IMR-90 (cell line): ENCODE measurements around the gene PLAAT2. TPM values are rescaled to one million over a fixed set of nuclear protein-coding genes. Genes with fewer than 3 reads are reported as not detected.

Source experiments
- ATAC-seq: fragments of 200-7000 bp; cut with Tn5 transposase; 2 replicates; pipeline ENCODE4 v1.9.1; 2020; ENCODE audit warnings: low read depth, mild to moderate bottlenecking, moderate library complexity
- BruUV-seq: library from RNA; stranded (reverse); fragments of 400-500 nt; replicated peaks from 2 replicates; lab custom pipeline; 2021; lab: Mats Ljungman, UMichigan
- CTCF ChIA-PET: fragments of 300-600 bp; formaldehyde crosslinking; extraction: SDS; loops from one replicate; lab custom pipeline; 2021; ENCODE audit warnings: antibody characterized with exemption; lab: Yijun Ruan, JAX
- POLR2A ChIA-PET: fragments of 300-600 bp; sonication (Branson Sonifier 250); formaldehyde crosslinking; loops from one replicate; lab custom pipeline; 2022; ENCODE audit warnings: antibody characterized with exemption; ENCODE audit not compliant: unreplicated experiment; lab: Charles Lee
- DNase-seq: peaks from one replicate; pipeline ENCODE4 v3.0.0; 2013
- H2AFZ ChIP-seq: replicated peaks from 2 replicates; pipeline ENCODE3; 2013; ENCODE audit warnings: low read length, mild to moderate bottlenecking; ENCODE audit not compliant: poor library complexity
- H2AK5ac ChIP-seq: 2 replicates; pipeline ENCODE4 v1.6.1; 2013; ENCODE audit warnings: low read depth, low read length, inconsistent platforms
- H2AK9ac ChIP-seq: replicated peaks from 2 replicates; pipeline ENCODE3; 2013; ENCODE audit warnings: mild to moderate bottlenecking, low read depth, low read length, moderate library complexity; ENCODE audit not compliant: poor library complexity
- H2BK120ac ChIP-seq: 2 replicates; pipeline ENCODE4 v1.6.1; 2013; ENCODE audit warnings: low read depth, low read length, inconsistent platforms
- H2BK15ac ChIP-seq: 3 replicates; pipeline ENCODE4 v1.6.1; 2013; ENCODE audit warnings: low read depth, low read length, inconsistent platforms
- H2BK20ac ChIP-seq: 2 replicates; pipeline ENCODE4 v1.6.1; 2013; ENCODE audit warnings: low read depth, mild to moderate bottlenecking, inconsistent platforms, low read length, moderate library complexity
- H2BK5ac ChIP-seq: 2 replicates; pipeline ENCODE4 v1.6.1; 2013; ENCODE audit warnings: mild to moderate bottlenecking, low read depth, low read length, inconsistent platforms; ENCODE audit not compliant: poor library complexity, severe bottlenecking
- H3K14ac ChIP-seq: replicated peaks from 2 replicates; pipeline ENCODE4 v1.6.1; 2013; ENCODE audit warnings: low read depth, low read length, inconsistent platforms
- H3K18ac ChIP-seq: 2 replicates; pipeline ENCODE4 v1.6.1; 2013; ENCODE audit warnings: low read depth, low read length, control low read depth
- H3K23ac ChIP-seq: 2 replicates; pipeline ENCODE4 v1.6.1; 2013; ENCODE audit warnings: low read depth, low read length, inconsistent platforms
- H3K27ac ChIP-seq: 2 replicates; pipeline ENCODE4 v1.5.1; 2013; ENCODE audit warnings: mild to moderate bottlenecking, control low read depth, low read length; ENCODE audit not compliant: insufficient read depth
- H3K27me3 ChIP-seq: 2 replicates; pipeline ENCODE4 v1.6.1; 2013; ENCODE audit warnings: low read length; ENCODE audit not compliant: control insufficient read depth, insufficient read depth
- H3K36me3 ChIP-seq: 2 replicates; pipeline ENCODE4 v1.6.1; 2013; ENCODE audit warnings: low read length, mixed read lengths; ENCODE audit not compliant: control insufficient read depth, insufficient read depth
- H3K4ac ChIP-seq: 2 replicates; pipeline ENCODE4 v1.6.1; 2013; ENCODE audit warnings: low read depth, low read length, inconsistent platforms
- H3K4me1 ChIP-seq: 2 replicates; pipeline ENCODE4 v1.6.1; 2013; ENCODE audit warnings: low read length, mixed read lengths; ENCODE audit not compliant: control insufficient read depth, insufficient read depth
- H3K4me2 ChIP-seq: 2 replicates; pipeline ENCODE4 v1.6.1; 2013; ENCODE audit warnings: low read depth, mild to moderate bottlenecking, control low read depth, low read length, moderate library complexity
- H3K4me3 ChIP-seq: 2 replicates; pipeline ENCODE4 v1.5.1; 2013; ENCODE audit warnings: low read depth, mild to moderate bottlenecking, control low read depth, low read length, moderate library complexity; ENCODE audit not compliant: insufficient read depth
- H3K56ac ChIP-seq: 2 replicates; pipeline ENCODE4 v1.6.1; 2013; ENCODE audit warnings: low read length, inconsistent platforms; ENCODE audit not compliant: insufficient read depth; ENCODE audit errors: extremely low read depth
- H3K79me1 ChIP-seq, 2 experiments: 2 replicates each; pipeline ENCODE4 v1.6.1; 2013; ENCODE audit warnings: low read length in 2 of 2, inconsistent platforms in 1 of 2, low read depth in 1 of 2
- H3K9ac ChIP-seq: 2 replicates; pipeline ENCODE4 v1.6.1; 2013; ENCODE audit warnings: low read depth, low read length, control low read depth
- H3K9me1 ChIP-seq: 2 replicates; pipeline ENCODE4 v1.6.1; 2013; ENCODE audit warnings: low read length, inconsistent platforms; ENCODE audit not compliant: insufficient read depth
- H3K9me3 ChIP-seq: 2 replicates; pipeline ENCODE4 v1.6.1; 2013; ENCODE audit warnings: low read length; ENCODE audit not compliant: control insufficient read depth, insufficient read depth
- H4K20me1 ChIP-seq: 2 replicates; pipeline ENCODE4 v1.6.1; 2013; ENCODE audit warnings: low read length, inconsistent platforms; ENCODE audit not compliant: insufficient read depth
- H4K5ac ChIP-seq: 2 replicates; pipeline ENCODE4 v1.6.1; 2013; ENCODE audit warnings: mild to moderate bottlenecking, low read depth, low read length, control low read depth
- H4K8ac ChIP-seq, 2 experiments: 2 replicates each; pipeline ENCODE4 v1.6.1; 2013; ENCODE audit warnings: low read depth in 2 of 2, low read length in 2 of 2, control low read depth in 1 of 2, inconsistent platforms in 1 of 2
- H4K91ac ChIP-seq: 2 replicates; pipeline ENCODE4 v1.6.1; 2013; ENCODE audit warnings: low read depth, low read length, inconsistent platforms; ENCODE audit not compliant: insufficient read depth
- BHLHE40 ChIP-seq: fragments of 150-350 bp; IDR thresholded peaks from 2 replicates; pipeline ENCODE4 v1.6.1; 2016; ENCODE audit warnings: mild to moderate bottlenecking, low read depth, low read length
- CEBPB ChIP-seq: IDR thresholded peaks from 2 replicates; pipeline ENCODE4 v1.6.1; 2012; ENCODE audit warnings: low read depth, low read length, improper control_type of control experiment
- CHD1 ChIP-seq: IDR thresholded peaks from 2 replicates; pipeline ENCODE4 v1.6.1; 2012; ENCODE audit warnings: low read depth, low read length, improper control_type of control experiment
- FOS ChIP-seq: fragments of 150-350 bp; IDR thresholded peaks from 2 replicates; pipeline ENCODE4 v1.6.1; 2016; ENCODE audit warnings: low read depth, low read length
- MAFK ChIP-seq: IDR thresholded peaks from 2 replicates; pipeline ENCODE4 v1.6.1; 2012; ENCODE audit warnings: low read depth, low read length, improper control_type of control experiment
- MAZ ChIP-seq: IDR thresholded peaks from 2 replicates; pipeline ENCODE4 v1.6.1; 2012; ENCODE audit warnings: low read depth, mild to moderate bottlenecking, low read length, improper control_type of control experiment, moderate library complexity, borderline replicate concordance
- MXI1 ChIP-seq: IDR thresholded peaks from 2 replicates; pipeline ENCODE4 v1.6.1; 2012; ENCODE audit warnings: low read depth, mild to moderate bottlenecking, low read length, moderate library complexity, borderline replicate concordance
- NFE2L2 ChIP-seq: fragments of 150-350 bp; IDR thresholded peaks from 2 replicates; pipeline ENCODE4 v1.6.1; 2016; ENCODE audit warnings: low read depth, mild to moderate bottlenecking, low read length
- POLR2A ChIP-seq: IDR thresholded peaks from 2 replicates; pipeline ENCODE4 v1.6.1; 2012; ENCODE audit warnings: mild to moderate bottlenecking, low read depth, low read length
- RAD21 ChIP-seq: IDR thresholded peaks from 2 replicates; pipeline ENCODE4 v1.6.1; 2012; ENCODE audit warnings: low read length, improper control_type of control experiment
- RCOR1 ChIP-seq: IDR thresholded peaks from 2 replicates; pipeline ENCODE4 v1.6.1; 2012; ENCODE audit warnings: mild to moderate bottlenecking, low read length, improper control_type of control experiment; ENCODE audit not compliant: insufficient replicate concordance
- RFX5 ChIP-seq: IDR thresholded peaks from 2 replicates; pipeline ENCODE4 v1.8.0; 2012; ENCODE audit warnings: low read depth, mild to moderate bottlenecking, low read length, moderate library complexity
- SMC3 ChIP-seq: fragments of 150-350 bp; IDR thresholded peaks from 2 replicates; pipeline ENCODE4 v1.6.1; 2016; ENCODE audit warnings: low read depth, mild to moderate bottlenecking, antibody characterized with exemption, low read length, moderate library complexity
- WGBS, 2 experiments: methylation state at CpG; one replicate each; pipeline versions ENCODE4 v1.1.5 to v1.1.7; 2013; ENCODE audit warnings: missing lambda C conversion rate in 2 of 2; ENCODE audit not compliant: insufficient read length in 1 of 2; ENCODE audit errors: extremely low coverage in 2 of 2; 5-methylcytosine and 5-hydroxymethylcytosine counted together
- dilution Hi-C: fragments of 300-500 bp; cut with HindIII; formaldehyde crosslinking; loops from one replicate; pipeline ENCODE4 v1.14.3; 2018; ENCODE audit warnings: low sequenced_read_pairs; ENCODE audit not compliant: unreplicated experiment
- in situ Hi-C: fragments of 300-500 bp; cut with MboI; formaldehyde crosslinking; loops from 3 replicates; pipeline ENCODE4 v1.14.3; 2019; ENCODE audit warnings: low sequenced_read_pairs, inconsistent platforms, mixed read lengths
- intact Hi-C: fragments of 100-400 bp; cut with micrococcal nuclease; formaldehyde crosslinking; loops from 2 replicates; pipeline ENCODE4 v1.10.0; 2022
- polyA plus RNA-seq, 3 experiments: library from polyadenylated mRNA; depleted of rRNA; stranded (reverse); fragments of >200 nt; gene quantifications; 2 replicates each; pipeline ENCODE4 v1.2.3, GENCODE V29; 2012; ENCODE audit warnings: low replicate concordance in 1 of 3
- total RNA-seq: library from RNA; depleted of rRNA; stranded (reverse); fragments of >200 nt; gene quantifications from 2 replicates; pipeline ENCODE4 v1.2.3, GENCODE V29; 2012
- TF ChIP-seq, protein P1 (sequence below): conservative IDR thresholded peaks from 2 replicates; pipeline ENCODE4 v1.5.1; 2012; ENCODE audit warnings: mild to moderate bottlenecking, low read depth, low read length, improper control_type of control experiment
- TF ChIP-seq, protein P2 (sequence below): fragments of 150-350 bp; IDR thresholded peaks from 2 replicates; pipeline ENCODE4 v1.6.1; 2016; ENCODE audit warnings: low read depth, mild to moderate bottlenecking, low read length, moderate library complexity, borderline replicate concordance
- TF ChIP-seq, protein P3 (sequence below): fragments of 150-350 bp; IDR thresholded peaks from 2 replicates; pipeline ENCODE4 v1.6.1; 2017; ENCODE audit warnings: mild to moderate bottlenecking, antibody characterized with exemption, low read length, low read depth

PLAAT2 gene
- total and polyA plus RNA-seq, 2 of the 4 experiments (the other 2 are of a cell fraction), result not detected

DNA sequence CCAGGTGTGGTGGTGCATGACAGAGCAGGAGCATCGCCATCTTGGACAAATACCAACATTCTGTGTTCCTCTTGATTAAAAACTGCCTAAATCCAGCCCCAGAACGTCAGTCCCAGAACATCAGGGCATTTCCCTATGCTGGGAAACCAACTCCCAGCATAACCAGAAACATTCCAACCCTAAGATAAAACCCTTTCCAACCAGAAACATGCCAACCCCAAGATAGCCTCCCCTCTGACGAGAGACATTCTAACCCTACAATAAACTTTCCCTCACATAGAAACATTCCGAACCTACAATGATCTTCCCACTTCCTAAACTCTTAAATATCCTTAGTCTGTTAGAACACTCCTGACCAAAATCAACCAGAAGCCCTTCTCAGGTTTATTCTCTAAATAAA lies 15.0 kb downstream of the PLAAT2 start:
- no peak for DNase-seq
- ATAC-seq, result no peak
- Histone ChIP-seq H2AFZ (no peak overlapping the region), H2AK5ac (no peak overlapping the region), H3K27me3 (peaks cover 8% of the 10 kb centered on the region), H3K4me1 (no peaks in the 10 kb centered on the region), H2AK9ac (no peak overlapping the region), H4K20me1 (no peaks in the 10 kb centered on the region), H3K4me3 (no peak overlapping the region), H3K14ac (no peak overlapping the region), H3K4ac (no peak overlapping the region), H4K5ac (no peak overlapping the region), H4K8ac (no peak overlapping the region), H3K56ac (no peak overlapping the region), H4K91ac (no peak overlapping the region), H3K9ac (no peak overlapping the region), H2BK15ac (no peak overlapping the region), H3K79me1 (no peaks in the 10 kb centered on the region), H3K36me3 (no peaks in the 10 kb centered on the region), H3K27ac (no peak overlapping the region), H3K4me2 (no peak overlapping the region), H3K9me3 (no peaks in the 10 kb centered on the region), H3K18ac (no peak overlapping the region), H3K9me1 (no peaks in the 10 kb centered on the region), H3K23ac (no peak overlapping the region), H2BK5ac (no peak overlapping the region), H2BK20ac (no peak overlapping the region), H2BK120ac (no peak overlapping the region)
- BruUV-seq, result no TSS peak
- ChIA-PET POLR2A (no interaction called here), CTCF (no interaction called here)
- intact Hi-C loops, result no loop called here
- in situ Hi-C loops, result no loop called here
- TF ChIP-seq CHD1 (no peak), POLR2A (no peak), SMC3 (no peak), MXI1 (no peak), FOS (no peak), NFE2L2 (no peak), RAD21 (no peak), CEBPB (no peak), MAZ (no peak), RCOR1 (no peak), BHLHE40 (no peak), RFX5 (no peak), MAFK (no peak)
- TF ChIP-seq, protein P1, sequence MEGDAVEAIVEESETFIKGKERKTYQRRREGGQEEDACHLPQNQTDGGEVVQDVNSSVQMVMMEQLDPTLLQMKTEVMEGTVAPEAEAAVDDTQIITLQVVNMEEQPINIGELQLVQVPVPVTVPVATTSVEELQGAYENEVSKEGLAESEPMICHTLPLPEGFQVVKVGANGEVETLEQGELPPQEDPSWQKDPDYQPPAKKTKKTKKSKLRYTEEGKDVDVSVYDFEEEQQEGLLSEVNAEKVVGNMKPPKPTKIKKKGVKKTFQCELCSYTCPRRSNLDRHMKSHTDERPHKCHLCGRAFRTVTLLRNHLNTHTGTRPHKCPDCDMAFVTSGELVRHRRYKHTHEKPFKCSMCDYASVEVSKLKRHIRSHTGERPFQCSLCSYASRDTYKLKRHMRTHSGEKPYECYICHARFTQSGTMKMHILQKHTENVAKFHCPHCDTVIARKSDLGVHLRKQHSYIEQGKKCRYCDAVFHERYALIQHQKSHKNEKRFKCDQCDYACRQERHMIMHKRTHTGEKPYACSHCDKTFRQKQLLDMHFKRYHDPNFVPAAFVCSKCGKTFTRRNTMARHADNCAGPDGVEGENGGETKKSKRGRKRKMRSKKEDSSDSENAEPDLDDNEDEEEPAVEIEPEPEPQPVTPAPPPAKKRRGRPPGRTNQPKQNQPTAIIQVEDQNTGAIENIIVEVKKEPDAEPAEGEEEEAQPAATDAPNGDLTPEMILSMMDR, result no peak
- TF ChIP-seq, protein P2, sequence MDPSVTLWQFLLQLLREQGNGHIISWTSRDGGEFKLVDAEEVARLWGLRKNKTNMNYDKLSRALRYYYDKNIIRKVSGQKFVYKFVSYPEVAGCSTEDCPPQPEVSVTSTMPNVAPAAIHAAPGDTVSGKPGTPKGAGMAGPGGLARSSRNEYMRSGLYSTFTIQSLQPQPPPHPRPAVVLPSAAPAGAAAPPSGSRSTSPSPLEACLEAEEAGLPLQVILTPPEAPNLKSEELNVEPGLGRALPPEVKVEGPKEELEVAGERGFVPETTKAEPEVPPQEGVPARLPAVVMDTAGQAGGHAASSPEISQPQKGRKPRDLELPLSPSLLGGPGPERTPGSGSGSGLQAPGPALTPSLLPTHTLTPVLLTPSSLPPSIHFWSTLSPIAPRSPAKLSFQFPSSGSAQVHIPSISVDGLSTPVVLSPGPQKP, result no peak
- TF ChIP-seq, protein P3, sequence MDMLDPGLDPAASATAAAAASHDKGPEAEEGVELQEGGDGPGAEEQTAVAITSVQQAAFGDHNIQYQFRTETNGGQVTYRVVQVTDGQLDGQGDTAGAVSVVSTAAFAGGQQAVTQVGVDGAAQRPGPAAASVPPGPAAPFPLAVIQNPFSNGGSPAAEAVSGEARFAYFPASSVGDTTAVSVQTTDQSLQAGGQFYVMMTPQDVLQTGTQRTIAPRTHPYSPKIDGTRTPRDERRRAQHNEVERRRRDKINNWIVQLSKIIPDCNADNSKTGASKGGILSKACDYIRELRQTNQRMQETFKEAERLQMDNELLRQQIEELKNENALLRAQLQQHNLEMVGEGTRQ, result no peak
- dilution Hi-C loops, result no loop called here
- 24% methylated on average over 4 of the region's 4 CpGs; no CpG with 5 or more reads in 1 of the 2 experiments for WGBS, 2 experiments
